ENCODE data around the gene HTR1D.
A peak's percentile ranks its signal among the peaks of the same experiment; 100 is the strongest.

Gene HTR1D

DNA sequence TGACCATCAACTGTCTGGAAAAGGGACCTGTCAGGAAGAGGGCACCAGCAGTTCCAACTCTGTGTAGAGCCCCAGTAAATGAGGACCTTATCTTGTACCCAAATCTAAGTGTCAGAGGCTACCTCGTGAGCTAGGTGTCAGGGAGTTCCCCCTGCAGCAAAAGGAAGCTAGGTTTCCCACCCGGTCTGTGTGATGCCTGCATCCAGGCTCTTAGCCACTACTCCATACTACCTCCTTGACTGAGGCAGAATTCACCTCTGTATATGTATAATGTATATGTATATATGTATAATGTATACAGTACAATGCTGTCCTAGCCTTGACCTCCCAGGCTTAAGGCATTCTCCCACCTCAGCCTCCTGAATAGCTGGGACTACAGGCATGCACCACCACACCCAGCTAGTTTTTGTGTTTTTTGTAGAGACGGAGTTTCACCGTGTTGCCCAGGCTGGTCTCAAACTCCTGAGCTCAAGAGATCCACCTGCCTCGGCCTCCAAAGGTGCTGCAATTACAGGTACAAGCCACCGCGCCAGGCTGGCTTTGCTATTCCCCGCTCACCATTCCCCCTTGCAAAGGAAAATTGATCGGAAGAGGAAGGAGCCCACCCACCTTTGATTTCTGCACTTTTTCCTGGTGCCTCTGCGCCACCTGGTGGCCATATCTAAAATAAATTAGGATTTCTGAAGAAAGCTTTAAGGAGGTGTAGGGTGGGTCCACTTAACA is 32.9 kb downstream of the HTR1D start:
- DNase-seq (peak; percentile 27), ATAC-seq (no peak)

DNA sequence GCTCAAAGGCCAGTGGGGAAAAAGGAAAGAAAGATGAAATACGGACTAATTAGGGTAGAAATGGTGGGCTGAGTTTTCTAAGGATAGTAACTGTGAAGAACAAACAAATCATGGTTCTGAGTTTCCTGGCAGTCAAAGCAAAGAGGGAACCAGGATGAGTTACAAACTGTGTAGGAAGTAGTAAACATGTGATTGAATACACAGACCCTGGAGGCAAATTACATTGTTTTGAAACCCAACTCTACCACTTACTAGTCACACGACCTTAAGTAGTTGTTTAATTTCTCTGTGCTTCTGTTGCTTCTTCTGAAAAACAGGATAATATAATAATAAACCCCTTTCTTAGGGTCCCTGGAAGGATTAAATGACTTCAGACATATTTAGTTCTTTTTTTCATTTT is 37.4 kb downstream of the HTR1D start:
- no peak for DNase-seq
- ATAC-seq, result no peak

DNA sequence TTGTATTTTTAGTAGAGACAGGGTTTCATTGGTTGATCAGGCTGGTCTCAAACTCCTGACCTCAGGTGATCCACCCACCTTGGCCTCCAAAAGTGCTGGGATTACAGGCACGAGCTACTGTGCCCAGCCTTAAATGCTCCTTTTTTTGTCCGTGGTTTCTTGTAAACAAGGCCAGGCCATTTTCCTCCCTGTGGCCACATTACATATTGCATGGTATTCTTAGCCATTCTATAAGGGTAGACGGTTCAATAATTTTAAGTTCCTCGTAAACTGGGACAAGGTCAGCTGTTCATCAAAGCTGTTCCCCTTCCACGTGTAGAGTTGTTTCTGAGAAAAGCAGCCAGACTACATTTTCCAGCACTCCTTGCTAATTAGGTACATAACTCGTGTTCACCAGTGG is 38.4 kb downstream of the HTR1D start:
- no peak for ATAC-seq
- DNase-seq, result no peak

GRCh38 chr1:23178414-23178813 is 38.9 kb downstream of the HTR1D start:
- ATAC-seq, result no peak
- DNase-seq, result no peak

DNA sequence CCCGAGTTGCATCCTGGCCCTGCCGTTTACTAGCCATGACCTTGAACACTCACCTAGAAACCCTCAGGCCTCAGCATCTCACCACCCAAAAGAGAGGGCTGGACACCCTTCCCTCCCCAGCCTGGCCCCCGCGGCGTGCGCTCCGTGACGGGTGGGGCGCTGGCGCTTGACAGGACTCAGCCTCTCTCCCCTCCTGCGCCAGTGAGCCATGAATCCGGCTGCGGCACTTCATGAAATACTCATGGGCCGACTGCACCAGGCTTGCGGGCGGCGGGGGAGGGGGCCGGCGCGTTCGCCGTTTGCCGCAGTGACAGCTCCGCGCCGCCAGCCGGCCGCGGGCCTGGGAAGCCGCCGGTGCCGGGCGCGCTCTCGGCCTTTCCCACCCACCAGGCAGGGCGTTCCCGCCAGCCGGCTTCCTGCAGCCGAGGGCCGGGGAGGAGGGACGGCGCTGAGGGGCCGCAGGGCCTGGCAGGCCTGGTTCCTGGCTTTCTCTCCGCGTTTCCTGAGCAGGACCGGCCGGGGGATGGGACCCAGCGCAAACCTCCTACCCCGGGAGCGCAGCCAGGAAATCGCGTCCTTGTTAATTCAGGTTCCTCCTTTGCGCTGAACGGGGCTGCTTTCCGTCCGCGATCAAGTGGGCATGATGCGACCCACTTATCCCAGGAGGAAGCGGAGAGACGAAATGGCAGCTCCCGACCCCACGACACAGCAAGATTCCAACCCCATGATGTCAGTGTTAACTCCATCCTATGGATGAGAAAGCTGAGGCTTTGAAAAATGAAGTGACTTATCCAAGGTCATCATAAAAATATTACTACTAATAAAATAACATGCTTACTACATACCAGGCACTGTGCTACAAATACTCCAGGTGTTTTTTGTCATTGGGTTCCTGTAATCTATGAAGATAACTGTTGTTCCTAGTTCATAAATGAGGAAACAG is 39.6 kb downstream of the HTR1D start:
- DNase-seq (peak; percentile 63), ATAC-seq (peak; percentile 83)

GRCh38 chr1:23177031-23177430 is 40.3 kb downstream of the HTR1D start:
- no peak for ATAC-seq
- no peak for DNase-seq

- DNase-seq, result no peak
- no peak for ATAC-seq
These were observed 42.7 kb downstream of the HTR1D start for GRCh38 chr1:23174426-23175110.

DNA sequence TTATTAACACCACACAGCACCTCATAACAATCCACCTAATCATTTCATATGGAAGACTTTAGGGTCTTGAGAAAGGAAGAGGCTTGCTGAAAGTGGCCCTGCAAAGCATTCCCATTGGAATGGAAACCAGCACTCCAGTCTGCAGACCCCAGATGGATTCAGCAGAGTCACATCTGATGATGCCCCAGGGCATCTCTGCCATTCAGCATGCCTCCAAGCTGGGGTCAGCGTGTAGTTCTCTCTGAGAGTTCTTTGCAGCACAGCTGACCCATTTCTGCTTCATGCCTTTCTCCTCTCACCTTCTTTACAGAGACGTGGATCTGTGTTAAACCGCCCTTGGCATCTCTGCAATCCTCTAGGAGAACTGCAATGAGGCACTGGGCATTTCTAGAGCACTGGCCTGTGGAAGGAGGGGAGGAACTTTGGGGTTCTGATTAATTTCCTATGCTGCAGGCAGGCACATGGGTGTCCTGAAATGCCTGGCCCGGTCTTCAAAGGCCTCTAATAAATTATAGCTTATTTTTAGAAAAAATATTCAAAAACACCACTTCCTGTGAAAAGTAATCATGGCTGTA is 46.0 kb downstream of the HTR1D start:
- DNase-seq, result no peak

DNA sequence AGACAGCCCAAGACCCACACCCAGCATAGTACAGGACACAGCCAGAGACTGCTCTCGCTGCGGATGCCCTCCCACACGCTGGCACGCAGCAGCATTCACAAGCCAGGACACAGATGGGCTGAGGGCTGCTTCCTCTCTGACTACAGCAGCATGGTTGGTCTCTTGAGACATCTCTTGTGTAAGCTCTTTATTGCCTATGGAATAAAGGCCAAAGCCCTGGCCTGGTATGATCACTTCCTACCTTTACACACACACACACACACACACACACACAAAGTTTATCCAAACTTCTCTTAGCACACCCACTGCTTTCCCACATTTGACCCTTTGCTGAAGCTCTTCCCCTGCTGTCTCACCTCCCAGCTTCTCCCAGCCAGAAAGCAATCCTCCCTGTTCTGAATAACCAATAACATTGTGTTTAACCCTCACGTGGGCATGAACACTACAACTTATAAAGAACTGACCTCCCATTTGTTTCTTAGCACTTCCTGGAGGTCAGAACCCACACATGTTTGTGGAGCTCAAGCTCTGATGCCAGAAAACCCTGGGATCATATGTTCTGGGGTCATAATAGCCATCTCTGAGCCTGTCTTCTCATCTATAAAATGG is 47.5 kb downstream of the HTR1D start:
- DNase-seq (peak; percentile 26), ATAC-seq (no peak)

More for the DNA sequence above, 46.0 kb downstream of the HTR1D start:
- no peak for ATAC-seq

DNA sequence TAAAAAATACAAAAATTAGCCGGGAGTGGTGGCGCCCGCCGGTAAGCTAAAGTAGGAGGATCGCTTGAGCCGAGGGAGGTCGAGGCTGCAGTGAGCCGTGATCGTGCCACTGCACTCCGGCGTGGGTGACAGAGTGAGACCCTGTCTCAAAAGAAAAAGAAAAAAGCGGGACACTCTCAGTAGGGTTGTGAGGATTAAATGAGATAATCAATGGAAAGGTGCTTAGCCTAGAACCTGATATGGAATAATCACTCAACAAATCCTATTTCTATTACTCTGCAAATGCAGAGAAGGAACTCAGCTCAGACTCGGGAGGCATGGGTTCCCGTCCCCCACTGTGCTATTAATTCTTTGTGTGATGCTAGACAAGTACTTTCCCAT is 48.1 kb downstream of the HTR1D start:
- ATAC-seq, result no peak
- no peak for DNase-seq

GRCh38 chr1:23168445-23169194 is 48.7 kb downstream of the HTR1D start, which contains the start of gene LUZP1:
Gene LUZP1, minus strand, starts transcription at chr1:23168856.
- DNase-seq (peak; percentile 89), ATAC-seq (peak; percentile 76)

- DNase-seq (peak; percentile 35), ATAC-seq (no peak)
These were observed 49.2 kb downstream of the HTR1D start for GRCh38 chr1:23168079-23168444.

DNA sequence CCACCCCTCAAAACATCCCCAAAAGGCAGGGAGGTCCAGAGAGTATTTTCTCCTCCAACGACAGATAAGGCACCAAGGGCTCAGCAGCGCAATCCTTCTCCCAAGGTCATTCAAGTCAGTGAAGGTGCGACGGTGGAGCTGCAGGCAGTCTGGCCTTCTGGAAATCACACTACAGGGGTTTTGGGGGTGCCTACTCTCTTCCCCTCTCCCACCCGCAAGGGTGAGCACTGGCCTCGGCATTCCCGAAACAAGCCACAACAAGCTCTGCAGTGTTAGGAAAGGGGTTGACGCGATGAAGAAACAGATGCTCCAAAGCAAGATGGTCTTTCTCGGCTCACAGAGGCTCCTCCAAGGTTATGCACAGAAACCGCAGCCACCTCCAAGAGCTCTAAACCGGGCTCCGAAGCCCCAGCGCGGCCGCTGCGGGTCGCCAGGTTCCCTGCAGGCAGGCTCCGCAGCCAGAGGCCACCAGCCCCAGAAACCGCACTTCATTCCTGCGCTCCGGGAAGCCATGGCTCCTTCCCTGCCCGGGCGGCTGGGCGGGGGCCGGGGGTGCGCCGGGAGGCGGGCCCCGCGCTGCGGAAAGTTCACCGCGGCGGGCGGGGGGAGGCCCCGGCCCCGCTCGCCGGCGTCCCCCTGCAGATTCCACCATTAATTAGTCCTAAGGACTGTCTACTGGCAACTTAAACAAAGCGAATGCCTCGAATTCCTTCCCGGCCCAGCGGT is 49.8 kb downstream of the HTR1D start:
- peak; percentile 42 for DNase-seq
- ATAC-seq, result peak; percentile 20

DNA sequence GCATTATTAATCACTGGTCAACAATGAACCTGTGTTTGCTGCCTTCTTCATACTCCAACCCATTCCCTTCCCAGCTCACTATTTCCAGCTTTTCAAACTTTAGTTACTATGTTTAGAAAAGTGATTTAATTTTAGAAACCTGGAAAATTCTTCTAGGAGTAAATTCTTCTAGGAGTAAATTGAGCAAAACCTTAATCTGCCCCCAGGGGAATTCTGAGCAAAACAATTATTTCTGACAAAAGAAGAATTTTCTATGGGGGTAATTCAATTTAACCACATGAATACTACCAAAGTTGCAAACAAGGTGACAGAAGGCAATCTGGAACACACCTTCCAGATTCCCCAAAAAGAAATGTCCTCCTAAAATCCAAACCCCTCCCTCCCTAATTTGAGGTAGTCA is 50.4 kb downstream of the HTR1D start:
- DNase-seq (no peak), ATAC-seq (no peak)

GRCh38 chr1:23163395-23163794 is 53.9 kb downstream of the HTR1D start:
- ATAC-seq, result no peak
- DNase-seq, result no peak

DNA sequence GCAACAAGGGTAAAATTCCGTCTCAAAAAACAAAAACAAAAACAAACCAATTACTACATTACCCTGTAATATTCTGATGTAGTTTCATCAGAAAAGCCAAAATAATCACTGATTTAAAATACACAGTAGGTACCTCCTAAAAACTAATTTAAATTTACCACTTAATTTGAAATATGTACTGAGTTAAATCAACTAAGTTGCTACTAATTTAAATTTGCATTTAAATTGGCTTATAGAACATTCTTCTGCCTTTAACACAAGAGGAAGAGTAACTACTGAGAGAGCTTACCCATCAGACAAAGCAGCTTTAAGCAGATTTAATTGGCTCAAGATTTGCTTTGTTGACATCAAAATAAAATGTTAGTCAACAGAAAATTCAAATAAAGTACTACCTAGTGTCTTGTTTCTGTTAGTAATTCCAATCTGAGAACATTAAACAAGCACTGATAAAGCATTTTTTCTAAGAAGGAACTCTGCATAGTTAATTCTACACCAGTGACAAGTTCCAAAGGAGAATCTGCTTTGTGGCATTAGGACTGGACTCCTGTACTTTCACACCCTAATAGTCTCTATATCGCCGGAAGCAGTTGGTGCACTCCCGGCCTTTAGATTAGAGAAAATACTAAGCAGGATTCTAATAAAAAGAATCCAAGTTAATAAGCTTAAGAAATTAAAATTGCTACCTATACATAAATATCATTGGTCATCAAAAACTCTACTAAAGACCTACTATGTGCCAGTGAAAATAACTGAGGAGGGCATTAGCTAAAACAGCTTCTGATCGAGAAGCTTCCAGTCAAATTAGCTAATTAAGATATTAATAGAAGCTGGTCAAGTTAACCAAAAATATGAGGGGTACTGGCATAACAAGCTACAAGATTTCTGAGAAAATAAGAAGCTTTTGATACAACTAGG is 57.1 kb downstream of the HTR1D start:
- DNase-seq, result no peak
- no peak for ATAC-seq

DNA sequence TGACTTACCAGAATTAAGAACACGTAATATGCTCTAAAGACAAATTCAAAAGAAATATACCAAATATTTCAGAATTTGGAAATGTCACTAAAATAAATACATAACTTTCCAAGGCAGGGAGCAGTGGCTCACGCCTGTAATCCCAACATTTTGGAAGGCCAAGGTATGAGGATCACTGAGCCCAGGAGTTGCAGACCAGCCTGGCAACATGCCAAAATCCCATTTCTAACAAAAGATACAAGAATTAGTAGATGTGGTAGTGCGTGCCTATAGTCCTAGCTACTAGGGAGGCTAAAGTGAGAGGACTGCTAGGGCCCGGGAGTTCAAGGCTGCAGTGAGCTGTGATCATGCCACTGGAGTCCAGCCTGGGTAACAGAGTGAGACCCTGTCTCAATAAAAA is 60.4 kb downstream of the HTR1D start:
- no peak for DNase-seq
- no peak for ATAC-seq

DNA sequence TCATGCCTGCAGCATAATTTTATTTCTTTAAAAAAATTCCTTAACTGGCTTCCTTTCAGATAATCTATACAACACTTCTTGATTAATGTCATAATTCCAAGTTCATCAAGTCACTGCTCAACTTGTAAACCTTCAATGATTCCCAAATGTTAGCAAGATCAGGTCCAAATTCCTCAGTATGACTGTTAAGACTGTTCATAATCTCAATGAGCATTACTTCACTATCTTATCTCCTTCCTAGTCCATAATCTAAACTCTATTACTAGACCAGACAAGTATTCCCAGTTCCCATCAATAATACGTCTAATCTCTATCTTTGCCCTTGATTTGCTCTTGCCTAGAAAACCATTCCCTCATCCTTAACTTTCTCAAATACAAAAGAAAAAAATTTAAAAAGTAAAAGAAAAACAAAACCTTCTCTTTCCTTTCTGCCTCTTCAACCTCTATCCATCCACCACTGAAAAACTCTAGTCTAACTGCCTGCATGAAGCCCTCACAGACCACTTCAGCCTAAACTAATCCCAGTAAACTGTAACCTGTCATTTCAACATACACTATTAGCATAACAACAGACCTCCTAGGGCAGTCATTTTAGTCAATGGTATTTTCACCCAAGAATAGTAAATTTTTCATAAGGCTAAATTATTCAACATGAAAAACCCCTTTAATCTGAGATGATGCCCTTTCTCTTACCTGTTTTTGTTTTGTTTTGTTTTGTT is 64.2 kb downstream of the HTR1D start:
- ATAC-seq (no peak), DNase-seq (no peak)

DNA sequence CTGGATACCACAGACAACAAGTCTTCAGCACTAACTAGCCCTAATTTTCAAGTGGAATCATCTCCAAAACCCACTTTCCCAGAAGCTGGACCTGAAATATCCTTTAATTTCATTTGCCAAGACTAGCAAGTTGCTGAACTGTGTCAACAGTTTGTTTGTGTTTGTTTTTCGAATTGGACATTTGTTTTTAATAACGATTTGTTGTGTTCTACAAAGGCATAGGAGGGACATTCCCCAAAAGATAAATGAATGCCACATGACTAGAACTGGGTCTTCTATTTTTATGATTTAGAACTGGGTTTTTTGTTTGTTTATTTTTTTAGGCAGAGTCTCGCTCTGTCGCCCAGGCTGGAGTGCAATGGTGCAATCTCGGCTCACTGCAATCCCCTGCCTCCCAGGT is 66.6 kb downstream of the HTR1D start:
- DNase-seq, result no peak
- no peak for ATAC-seq

Measured in stimulated activated naive CD8-positive, alpha-beta T cell treated with anti-CD3 and anti-CD28 coated beads, Interleukin-15, Interleukin-2, amounts not matched to agents 100 U/mL and 50 U/mL, for 24 hours (primary cell).